Fibroblast of lung (primary cell): ENCODE measurements around the gene THRB.

Source experiments
- EZH2 ChIP-seq: IDR thresholded peaks from 2 replicates; pipeline ENCODE4 v1.5.1; 2012; ENCODE audit warnings: low read length, control low read depth, mild to moderate bottlenecking; ENCODE audit errors: missing control alignments
- TF ChIP-seq, protein P1 (sequence below), 2 donors: IDR thresholded peaks in 1 of 2; conservative IDR thresholded peaks in 1 of 2; 1 replicate in 1 of 2; 2 replicates in 1 of 2; pipeline ENCODE4 v1.5.1; 2011 to 2012; ENCODE audit warnings: low read length in 2 of 2, control low read depth in 1 of 2, inconsistent platforms in 1 of 2, low read depth in 1 of 2, mild to moderate bottlenecking in 1 of 2

DNA sequence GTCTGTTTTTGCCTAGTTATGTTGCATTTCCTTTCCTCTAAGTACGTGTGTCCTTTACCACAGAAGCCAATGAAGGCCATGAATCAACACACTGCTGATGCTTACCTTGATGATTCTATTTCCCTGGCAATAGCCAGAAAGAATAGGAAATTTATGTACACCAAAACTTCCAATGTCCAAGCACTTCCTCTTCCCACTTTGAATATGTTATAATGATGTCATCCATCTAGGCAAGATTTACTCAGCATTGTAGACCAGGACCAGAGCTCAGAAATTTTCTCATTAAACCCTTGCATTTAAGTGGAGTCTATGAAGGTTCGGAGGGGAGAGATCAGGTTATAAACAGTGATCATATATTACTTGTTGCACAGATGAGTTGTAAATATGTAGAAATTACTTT is 126.0 kb downstream of the THRB start:
- TF ChIP-seq, protein P1, sequence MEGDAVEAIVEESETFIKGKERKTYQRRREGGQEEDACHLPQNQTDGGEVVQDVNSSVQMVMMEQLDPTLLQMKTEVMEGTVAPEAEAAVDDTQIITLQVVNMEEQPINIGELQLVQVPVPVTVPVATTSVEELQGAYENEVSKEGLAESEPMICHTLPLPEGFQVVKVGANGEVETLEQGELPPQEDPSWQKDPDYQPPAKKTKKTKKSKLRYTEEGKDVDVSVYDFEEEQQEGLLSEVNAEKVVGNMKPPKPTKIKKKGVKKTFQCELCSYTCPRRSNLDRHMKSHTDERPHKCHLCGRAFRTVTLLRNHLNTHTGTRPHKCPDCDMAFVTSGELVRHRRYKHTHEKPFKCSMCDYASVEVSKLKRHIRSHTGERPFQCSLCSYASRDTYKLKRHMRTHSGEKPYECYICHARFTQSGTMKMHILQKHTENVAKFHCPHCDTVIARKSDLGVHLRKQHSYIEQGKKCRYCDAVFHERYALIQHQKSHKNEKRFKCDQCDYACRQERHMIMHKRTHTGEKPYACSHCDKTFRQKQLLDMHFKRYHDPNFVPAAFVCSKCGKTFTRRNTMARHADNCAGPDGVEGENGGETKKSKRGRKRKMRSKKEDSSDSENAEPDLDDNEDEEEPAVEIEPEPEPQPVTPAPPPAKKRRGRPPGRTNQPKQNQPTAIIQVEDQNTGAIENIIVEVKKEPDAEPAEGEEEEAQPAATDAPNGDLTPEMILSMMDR (conservative IDR thresholded peaks at IDR 0.05 in 1 of 2, IDR thresholded peaks at IDR 0.05 in 1 of 2; ENCODE audit: low read depth in 1 of 2, low read length in 2 of 2): no peak
- TF ChIP-seq EZH2: no peak
